ENCODE data around the gene GLIS2.
"Not testable (repeated sequence)": the region's sequence is repeated elsewhere in the genome, so short reads cannot be mapped to it uniquely, and the experiment has no call there.

Gene GLIS2

DNA sequence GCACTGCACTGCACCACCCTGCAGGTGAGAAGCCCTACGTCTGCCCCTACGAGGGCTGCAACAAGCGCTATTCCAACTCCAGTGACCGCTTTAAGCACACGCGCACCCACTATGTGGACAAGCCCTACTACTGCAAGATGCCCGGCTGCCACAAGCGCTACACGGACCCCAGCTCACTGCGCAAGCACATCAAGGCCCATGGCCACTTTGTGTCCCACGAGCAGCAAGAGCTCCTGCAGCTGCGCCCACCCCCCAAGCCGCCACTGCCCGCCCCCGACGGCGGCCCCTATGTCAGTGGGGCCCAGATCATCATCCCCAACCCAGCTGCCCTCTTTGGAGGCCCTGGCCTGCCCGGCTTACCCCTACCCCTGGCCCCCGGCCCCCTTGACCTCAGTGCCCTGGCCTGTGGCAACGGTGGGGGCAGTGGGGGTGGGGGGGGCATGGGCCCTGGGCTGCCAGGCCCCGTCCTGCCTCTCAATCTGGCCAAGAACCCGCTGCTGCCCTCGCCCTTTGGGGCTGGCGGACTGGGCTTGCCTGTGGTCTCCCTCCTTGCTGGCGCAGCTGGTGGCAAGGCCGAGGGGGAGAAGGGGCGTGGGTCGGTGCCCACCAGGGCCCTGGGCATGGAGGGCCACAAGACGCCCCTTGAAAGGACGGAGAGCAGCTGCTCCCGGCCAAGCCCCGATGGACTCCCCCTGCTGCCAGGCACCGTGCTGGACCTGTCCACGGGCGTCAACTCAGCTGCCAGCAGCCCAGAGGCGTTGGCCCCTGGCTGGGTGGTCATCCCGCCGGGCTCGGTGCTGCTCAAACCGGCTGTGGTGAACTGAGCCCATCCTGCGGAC lies 21.1 kb downstream of the GLIS2 start:
- no peak for DNase-seq (ENCODE audit: low read depth)

DNA sequence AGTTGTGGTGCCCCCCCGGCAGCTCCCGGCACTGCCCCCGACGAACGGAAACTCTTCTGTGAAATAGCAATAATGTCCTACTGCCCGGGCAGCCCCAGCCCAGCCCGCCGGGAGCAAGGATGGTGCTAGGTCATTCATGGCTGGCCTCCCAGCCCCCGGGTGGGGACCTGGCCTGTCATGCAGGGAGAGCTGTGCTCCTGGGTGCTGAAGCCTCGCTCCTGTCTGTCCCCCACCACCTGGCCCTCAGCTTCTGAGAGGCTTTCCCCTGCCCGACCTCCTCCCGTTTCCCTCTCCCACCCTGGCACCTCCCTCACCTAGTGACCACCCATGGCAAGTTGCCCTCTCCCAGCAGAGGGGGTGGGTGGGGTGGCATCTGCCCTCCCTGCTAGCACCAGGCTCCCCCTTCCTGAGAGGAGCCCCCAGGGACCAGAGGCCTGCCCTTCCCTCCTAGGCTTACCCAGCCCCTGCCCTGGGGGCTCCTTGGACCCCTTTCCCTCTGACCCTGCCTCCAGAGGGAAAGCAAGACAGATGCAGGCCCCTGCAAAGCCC lies 21.7 kb downstream of the GLIS2 start:
- DNase-seq (ENCODE audit: low read depth): no peak

DNA sequence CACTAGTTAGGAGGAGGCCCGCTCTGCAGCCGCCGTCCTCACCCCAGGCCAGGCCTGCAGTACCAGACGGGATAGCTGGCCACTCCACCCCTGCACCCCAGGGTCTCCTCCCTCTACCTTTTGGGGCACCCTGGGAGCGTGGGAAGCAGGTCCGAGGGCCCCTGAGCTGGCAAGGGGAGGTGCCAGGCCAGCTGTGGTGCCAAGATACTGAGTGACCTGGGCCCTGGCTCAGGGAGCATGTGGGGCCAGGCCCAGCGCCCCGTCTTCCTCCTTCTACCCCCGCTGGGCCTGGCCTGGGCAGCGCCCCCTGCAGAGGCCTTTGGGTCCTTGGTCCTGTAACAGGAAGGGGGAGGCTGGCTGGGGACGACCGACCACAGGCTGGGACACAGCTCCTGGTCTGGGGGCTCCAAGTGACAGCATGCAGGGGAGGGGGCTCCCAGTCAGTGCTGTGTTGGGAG lies 22.3 kb downstream of the GLIS2 start:
- no peak for DNase-seq (ENCODE audit: low read depth)

DNA sequence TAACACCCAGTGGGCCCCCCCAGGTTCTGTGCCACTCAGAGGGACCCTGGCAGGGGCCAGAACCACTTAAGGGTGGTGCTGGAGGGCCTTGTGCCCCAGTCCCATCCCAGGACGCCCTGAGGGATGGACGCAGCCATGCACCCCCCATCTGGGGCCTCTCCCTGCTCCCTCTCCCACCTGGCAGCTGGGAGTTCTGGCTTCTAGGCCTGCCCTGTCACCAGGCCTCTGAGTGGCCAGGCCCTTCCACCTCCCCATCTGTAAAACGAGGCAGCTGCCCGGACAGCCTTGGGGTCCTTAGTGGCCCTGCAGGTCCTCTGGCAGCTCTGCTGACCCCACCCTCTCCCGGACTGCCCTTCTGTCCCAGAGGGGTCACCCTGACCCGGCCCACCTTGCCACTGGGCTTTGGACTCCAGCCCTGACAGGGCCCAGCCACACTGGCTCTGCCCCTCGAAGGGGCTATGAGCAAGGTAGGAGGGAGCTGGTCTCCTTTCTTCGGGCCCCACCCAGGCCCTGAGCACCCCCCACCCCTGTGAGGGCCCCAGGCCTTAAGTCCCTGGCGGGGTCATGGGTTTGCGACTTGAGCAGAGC lies 22.9 kb downstream of the GLIS2 start:
- DNase-seq (ENCODE audit: low read depth): no peak

DNA sequence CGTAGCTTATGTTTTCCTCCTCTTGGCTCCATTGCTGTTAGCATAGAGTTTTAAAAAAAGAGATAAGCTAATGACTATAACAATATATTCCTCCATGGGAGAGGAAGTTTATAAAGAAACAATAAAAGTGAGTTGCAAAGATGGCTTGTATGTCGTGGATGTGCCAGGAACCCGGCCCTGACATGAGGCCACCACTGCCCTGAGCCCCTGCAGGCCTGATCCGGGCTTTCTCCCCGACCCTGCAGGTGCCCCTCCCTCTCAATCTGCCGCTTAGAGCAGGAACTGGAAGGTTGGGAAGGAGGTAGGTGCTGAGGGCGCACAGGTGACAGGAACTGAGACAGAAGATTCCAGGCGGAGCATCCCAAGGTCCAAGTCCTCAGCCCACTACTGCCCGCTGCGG lies 23.6 kb downstream of the GLIS2 start:
- no peak for DNase-seq (ENCODE audit: low read depth)

DNA sequence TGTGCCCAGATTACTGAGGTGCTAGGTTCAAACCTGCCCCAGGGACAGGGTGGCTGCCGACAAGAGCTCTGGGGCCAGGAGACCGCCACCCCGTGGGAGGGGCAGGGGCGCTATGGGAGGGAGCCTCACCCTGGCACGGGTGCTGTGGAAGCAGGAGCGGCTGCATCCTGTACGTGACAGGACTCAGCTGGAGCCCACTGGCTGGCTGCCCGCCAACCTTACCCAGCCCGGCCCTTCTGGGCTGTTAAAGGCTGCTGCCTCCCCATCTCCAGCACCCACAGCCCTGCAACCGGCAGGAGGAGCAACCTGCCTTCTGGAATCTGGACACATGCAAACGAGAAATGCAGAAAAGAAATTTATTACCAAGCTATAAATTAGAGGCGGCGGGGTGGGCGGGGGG lies 24.0 kb downstream of the GLIS2 start:
- no peak for DNase-seq (ENCODE audit: low read depth)

DNA sequence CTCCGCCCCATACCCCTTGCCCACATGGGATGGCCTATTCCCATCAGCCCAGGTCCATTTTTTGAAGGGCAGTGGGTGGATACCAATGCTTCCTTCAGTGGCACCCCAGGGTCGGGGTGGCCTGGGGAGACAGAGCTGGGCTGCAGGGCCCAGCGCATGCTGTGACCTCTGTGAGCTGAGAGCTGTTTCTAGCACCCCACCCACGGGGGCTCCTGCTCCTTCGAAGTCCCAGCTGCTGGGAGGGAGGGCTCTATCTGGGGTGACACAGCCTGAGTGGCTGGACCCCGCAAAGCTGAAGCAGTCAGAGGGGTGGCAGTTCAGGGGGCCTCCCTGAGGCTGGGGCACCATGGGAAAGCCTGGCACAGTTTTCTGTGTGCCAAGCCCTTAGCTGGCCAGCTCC lies 24.6 kb downstream of the GLIS2 start:
- no peak for DNase-seq (ENCODE audit: low read depth)

DNA sequence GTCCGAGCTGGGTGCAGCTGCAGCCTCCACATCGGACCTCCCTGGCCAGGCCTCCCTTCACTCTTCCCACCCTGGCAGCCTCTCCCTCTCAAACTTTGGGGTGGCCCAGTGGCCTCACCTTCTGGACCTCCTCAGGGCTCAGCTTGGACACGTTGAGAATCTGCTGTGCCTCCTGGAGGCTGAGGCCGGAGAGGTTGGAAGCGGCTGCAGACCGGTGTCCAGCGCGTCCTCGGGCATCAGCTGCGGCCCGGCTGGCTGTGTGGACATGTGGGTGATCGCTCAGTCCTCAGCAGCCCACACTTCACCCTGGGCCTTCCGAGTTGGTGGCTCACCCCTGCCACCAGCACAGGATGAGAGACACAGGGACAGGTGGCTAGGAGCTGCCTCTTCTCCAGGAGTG lies 25.4 kb downstream of the GLIS2 start:
- no peak for DNase-seq (ENCODE audit: low read depth)

DNA sequence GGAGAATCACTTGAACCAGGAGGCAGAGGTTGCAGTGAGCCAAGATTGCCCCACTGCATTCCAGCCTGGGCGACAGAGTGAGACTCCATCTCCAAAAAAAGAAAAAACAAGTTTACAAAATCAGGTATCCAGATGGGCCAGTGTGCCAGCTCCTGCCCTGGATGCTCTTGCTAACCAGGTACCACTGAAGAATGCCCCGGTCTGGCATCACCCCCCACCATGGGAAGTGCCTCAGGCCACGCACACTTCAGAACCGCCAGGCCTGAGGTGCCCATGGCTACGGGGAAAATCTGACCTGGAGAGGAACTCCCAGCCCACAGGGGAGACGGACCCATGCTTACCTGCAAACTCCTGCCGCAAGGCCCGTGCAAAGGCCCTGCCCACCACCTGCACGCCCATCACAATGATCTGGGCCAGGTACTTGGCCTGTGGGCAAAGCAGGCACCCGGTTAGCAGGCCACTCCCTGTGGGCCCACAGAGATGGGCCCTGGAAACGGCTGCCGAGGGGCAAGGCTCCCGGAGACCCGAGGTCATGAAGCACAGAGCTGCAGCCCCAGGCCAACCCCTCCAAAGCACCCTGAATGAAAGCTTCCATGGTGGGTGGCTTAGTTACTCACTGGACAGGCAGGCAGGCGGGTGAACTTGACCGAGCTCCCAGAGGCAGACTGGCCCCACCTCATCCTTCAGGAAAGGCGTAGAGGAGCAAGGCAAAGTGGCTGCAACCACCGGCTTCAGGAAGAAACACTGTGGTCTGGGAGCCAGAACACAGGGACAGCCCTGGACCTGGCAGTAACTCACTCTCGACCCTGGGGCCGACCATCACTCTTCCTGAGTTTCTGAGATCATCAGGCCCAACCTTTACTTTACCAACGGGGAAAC lies 27.2 kb downstream of the GLIS2 start:
- no peak for DNase-seq (ENCODE audit: low read depth)

DNA sequence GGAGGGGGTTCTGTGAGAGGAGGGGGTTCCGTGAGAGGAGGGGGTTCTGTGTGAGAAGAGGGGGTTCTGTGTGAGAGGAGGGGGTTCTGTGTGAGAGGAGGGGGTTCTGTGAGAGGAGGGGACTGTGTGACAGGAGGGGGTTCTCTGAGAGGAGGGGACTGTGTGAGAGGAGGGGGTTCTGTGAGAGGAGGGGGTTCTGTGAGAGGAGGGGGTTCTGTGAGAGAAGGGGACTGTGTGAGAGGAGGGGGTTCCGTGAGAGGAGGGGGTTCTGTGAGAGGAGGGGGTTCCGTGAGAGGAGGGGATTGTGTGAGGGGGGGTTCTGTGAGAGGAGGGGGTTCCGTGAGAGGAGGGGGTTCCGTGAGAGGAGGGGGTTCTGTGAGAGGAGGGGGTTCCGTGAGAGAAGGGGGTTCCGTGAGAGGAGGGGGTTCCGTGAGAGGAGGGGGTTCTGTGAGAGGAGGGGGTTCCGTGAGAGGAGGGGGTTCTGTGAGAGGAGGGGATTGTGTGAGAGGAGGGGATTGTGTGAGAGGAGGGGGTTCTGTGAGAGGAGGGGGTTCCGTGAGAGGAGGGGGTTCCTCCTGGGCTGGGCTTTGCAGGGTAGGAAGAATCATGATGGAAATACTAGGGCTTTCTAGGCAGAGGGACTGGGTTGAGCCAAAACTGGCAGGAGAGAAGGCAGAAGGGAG lies 28.6 kb downstream of the GLIS2 start:
- DNase-seq (ENCODE audit: low read depth): not testable (repeated sequence)

DNA sequence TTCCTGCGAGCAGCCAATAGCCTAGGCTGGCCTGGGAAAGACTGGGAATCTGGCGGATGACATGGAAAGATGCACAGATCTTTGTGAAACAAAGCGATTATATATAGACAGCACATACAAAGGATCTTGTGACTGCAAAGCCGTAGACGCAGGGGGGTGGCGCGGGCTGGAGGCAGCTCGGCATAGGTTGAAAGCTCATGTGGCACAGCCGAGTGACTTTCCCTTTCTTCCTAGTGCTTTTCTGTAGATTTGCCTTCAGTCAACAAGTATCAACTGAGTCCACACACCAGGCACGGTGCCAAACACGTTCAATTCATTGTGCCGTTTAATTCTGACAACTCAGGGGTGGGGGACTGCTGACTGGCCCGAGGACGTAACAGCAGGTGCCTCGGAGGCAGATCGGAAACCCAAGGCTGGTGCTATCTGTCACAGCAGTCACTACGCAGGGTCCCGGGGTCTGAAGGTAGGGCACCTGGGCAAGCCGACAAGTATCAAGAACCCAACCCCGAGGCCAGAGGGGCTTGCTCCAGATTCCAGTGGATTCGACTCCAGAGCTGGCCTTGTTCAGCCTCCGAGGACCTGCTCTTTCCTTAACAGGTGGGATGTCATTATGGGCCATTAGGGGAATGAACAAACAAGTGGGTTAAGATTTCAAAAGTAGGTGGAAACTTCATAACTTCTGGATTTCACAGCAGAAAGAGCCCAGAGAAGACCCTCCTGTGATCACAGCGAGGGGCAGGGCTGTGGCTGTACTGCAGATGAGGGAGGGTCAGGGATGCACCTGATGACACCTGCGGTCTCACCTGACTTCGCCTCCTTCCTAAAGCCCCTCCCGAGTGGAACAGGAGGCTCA lies 29.3 kb downstream of the GLIS2 start:
- DNase-seq (ENCODE audit: low read depth): no peak

DNA sequence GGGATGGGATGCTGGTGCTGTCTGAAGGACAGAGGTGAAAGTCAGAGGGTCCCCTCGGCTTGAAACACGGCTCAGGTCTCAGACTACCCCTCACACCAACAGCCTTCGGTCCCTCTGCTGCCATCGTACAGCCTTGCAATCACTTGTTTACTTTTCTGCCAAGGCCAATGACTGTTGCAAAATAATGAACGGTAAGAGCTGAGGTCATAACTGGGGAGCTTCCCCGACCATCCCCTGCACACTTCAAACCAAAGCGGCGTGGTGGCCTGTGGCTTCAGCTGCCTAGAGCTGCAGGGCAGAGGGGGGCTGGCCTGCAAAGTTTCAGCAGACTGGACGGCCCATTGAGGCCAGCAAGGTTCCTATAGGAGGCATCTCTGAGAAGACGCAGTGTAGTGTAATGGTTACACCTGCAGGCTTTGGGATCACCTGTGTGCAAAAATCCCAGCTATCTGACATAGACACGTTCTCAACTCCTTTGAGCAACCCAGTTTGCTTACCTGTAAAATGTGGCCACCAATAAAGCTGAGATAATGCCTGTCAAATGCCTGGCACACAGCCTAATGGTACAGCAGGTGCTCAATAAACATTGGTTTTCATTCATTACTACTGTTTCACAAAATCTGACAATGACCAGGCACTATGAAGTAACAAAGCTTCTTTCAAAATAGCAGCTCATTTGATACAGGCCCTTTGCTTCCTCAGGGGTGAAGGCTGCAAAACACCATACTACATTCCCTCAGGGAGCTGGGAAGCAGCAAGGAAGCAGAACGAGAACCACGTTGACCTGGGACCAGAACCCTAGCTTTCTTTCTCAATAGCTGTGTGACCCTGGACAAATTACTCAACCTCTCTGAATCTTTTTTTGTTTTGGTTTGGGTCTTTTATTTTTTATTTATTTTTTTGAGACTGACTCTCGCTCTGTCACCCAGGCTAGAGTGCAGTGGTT lies 30.2 kb downstream of the GLIS2 start:
- DNase-seq (ENCODE audit: low read depth): no peak

DNA sequence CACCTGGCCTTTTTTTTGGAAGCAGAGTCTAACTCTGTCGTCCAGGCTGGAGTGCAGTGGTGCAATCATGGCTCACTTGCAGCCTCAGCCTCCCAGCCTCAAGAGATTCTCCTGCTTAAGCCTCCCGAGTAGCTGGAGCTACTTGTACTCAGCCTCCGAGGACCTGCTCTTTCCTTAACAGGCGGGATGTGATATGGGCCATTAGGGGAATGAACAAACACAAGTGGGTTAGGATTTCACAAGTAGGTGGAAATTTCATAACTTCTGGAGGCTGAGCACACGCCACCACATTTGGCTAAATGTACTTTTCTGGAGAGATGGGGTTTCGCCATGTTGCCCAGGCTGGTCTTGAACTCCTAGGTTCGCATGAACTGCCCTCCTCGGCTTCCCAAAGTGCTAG lies 31.1 kb downstream of the GLIS2 start:
- DNase-seq (ENCODE audit: low read depth): no peak

DNA sequence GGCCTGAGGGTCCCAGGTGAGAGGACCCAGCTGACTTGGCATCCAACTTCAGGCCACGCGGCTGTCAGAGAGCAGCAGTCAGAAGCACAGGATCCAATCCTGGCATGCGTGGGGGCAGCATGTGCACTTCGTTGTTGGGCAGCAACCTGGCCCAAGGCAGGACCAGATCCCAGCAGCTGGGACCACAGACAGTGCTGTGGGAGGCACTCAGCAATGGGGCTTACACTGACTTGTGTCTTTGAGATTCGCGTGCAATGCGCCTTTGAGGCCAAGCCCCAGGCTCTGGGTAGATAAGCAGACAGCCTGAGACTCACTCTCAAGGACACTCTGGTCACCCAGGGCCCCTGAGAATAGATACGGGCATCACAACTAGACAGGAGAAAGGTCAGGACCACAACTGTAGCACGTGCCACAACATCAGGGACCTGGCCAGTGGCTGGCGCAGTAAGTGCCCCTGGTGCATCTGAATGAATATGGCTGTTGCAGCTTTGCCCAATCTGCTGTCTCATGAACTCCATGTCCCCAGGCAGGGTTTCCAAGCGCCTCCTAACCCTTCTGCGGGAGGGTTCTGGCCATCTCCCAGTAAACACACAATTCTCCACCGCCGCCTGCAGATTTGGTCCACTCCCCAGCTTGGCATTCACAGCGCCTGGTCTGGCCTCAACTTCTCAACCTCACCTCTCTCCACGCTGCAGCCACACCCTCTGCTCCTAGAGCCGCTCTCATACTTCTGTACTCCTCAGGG lies 32.1 kb downstream of the GLIS2 start:
- DNase-seq (ENCODE audit: low read depth): no peak

DNA sequence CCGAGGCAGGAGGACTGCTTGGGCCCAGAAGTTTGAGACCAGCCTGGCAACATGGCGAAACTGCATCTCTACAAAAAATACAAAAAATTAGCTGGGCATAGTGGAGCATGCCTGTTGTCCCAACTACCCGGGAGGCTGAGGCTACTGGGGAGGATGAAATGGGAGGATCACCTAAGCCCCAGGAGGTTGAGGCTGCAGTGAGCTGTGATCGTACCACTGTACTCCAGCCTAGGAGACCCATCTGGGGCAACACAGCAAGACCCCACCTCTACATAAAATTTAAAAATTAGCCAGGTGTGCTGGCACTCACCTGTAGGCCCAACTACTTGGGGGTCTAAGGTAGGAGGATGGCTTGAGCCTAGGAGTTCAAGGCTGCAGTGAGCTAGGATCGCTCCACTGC lies 33.5 kb downstream of the GLIS2 start:
- DNase-seq (ENCODE audit: low read depth): no peak

DNA sequence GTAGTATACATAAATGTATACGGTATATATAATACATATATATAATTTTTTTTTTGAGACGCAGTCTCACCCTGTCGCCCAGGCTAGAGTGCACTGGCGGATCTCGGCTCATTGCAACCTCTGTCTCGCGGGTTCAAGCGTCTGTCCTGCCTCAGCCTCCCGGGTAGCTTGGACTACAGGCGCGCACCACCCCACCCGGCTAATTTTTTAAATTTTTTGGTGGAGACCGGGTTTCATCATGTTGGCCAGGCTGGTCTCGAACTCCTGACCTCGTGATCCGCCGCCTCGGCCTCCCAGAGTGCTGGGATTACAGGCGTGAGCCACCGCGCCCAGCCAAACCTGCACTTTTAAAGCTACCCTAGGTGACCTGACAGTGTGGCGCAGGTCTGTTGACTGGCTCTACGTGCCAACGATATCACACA lies 34.5 kb downstream of the GLIS2 start:
- no peak for DNase-seq (ENCODE audit: low read depth)

DNA sequence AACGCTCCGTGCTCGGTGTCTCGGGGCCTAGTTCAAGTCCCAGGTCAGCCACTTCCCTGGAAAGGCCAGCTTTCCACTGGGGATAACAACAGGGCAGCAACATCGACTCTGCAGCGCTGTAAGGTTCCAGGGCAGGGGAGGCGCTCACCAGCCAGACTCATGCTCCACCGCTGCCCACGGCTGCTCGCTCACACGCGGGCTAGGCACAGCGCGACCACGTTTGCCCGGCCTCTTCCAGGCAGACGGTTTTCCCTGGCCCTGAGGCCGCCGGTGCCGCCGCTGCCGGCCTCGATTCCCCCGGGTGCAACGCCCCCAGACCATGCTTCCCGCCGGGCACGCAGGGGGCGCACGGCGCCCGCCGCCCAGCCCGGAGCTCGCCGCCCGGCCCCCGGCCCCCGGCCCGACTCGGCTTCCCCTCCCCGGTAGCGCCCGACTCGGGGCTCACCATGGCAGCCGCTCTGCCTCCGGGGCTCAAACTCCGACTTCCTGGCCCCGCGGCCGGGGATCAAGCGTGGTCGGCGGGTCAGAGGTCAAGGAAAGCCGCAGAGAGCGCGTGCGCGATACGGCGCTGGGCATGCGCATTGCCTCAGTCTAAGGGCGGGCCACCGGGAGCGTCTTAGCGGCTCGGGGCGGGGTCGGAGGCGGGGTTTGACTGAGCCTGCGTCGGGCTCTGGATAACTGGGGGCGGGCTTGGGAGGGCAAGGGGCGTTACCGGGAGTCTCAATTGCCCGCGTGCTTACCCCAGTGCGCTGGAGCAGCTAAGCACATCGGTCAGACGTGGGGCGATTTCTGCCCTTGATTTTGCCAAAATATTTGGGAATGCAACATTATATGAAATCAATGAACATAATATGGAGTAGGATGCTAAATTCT lies 35.2 kb downstream of the GLIS2 start, which contains the start of gene PAM16:
Gene PAM16, minus strand, starts transcription at position 535 of the 873 bp plus-strand sequence. Its CDS starts 87 bp downstream, at position 448.
- DNase-seq (ENCODE audit: low read depth): peak; percentile 78

DNA sequence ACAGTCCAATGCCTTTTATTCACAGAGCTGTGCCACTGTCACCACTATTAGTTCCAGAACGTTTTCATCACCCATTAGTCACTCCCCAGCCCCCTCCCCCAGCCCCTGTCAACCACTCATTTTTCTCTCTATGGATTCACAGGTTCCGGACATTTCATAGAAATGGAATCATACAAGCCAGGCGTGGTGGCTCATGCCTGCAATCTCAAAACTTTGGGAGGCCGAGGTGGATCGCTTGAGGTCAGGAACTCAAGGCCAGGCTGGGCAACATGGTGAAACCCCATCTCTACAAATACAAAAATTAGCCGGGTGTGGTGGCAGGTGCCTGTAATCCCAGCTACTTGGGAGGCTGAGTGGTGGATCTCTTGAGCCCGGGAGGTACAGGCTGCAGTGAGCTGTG lies 36.0 kb downstream of the GLIS2 start:
- no peak for DNase-seq (ENCODE audit: low read depth)

All from GM04504 (cell line).